Panc1 (cell line): Measurements from ENCODE around the gene CFHR5. TPM values are rescaled to one million over a fixed set of nuclear protein-coding genes. Genes with fewer than 3 reads are reported as not detected.

Experiments used
- ATAC-seq: fragments of 200-7000 bp; cut with Tn5 transposase; 2 replicates; pipeline ENCODE4 v1.9.1; 2020; ENCODE audit warnings: mild to moderate bottlenecking, moderate library complexity
- BruUV-seq: library from RNA; stranded (reverse); fragments of 400-500 nt; replicated peaks from 2 replicates; lab custom pipeline; 2021; lab: Mats Ljungman, UMichigan
- CTCF ChIA-PET: fragments of 300-600 bp; sonication (Branson Sonifier 250); formaldehyde crosslinking; loops from one replicate; lab custom pipeline; 2022; ENCODE audit warnings: antibody characterized with exemption; lab: Charles Lee
- POLR2A ChIA-PET: fragments of 300-600 bp; sonication (Branson Sonifier 250); formaldehyde crosslinking; loops from one replicate; lab custom pipeline; 2022; ENCODE audit warnings: antibody characterized with exemption; lab: Charles Lee
- DNase-seq: peaks from one replicate; pipeline ENCODE4 v3.0.0-alpha.2; 2010; ENCODE audit warnings: low read depth, low spot score
- H3K27ac ChIP-seq: 2 replicates; pipeline ENCODE4 v1.5.1; 2011; ENCODE audit warnings: mild to moderate bottlenecking, low read length, inconsistent platforms
- H3K27me3 ChIP-seq: fragments of 200-500 bp; sonication (Bioruptor generic); 2 replicates; pipeline ENCODE4 v1.6.0; 2014; ENCODE audit warnings: low read length, inconsistent platforms; ENCODE audit not compliant: control insufficient read depth, insufficient read depth
- H3K36me3 ChIP-seq: fragments of 200-500 bp; sonication (Bioruptor generic); 2 replicates; pipeline ENCODE4 v1.5.1; 2014; ENCODE audit warnings: inconsistent platforms, mild to moderate bottlenecking, low read length, moderate library complexity; ENCODE audit not compliant: control insufficient read depth, insufficient read depth
- H3K4me1 ChIP-seq: 2 replicates; pipeline ENCODE4 v1.5.1; 2011; ENCODE audit warnings: inconsistent platforms, mild to moderate bottlenecking, low read length, moderate library complexity; ENCODE audit not compliant: control insufficient read depth, insufficient read depth
- H3K4me3 ChIP-seq, 2 experiments: 2 replicates each; pipeline ENCODE4 v1.5.1; 2011 to 2012; ENCODE audit warnings: low read depth in 2 of 2, low read length in 2 of 2, mild to moderate bottlenecking in 2 of 2, inconsistent platforms in 1 of 2, moderate library complexity in 1 of 2
- H3K9me3 ChIP-seq: fragments of 200-500 bp; sonication (Bioruptor generic); 2 replicates; pipeline ENCODE4 v1.5.1; 2014; ENCODE audit warnings: low read depth, mild to moderate bottlenecking, inconsistent platforms, low read length, moderate library complexity; ENCODE audit not compliant: control insufficient read depth, insufficient read depth
- POLR2AphosphoS5 ChIP-seq: IDR thresholded peaks from 2 replicates; pipeline ENCODE4 v1.6.1; 2012; ENCODE audit warnings: mild to moderate bottlenecking, low read depth, low read length, moderate library complexity
- SIN3A ChIP-seq: IDR thresholded peaks from 2 replicates; pipeline ENCODE4 v1.6.1; 2012; ENCODE audit warnings: low read depth, mild to moderate bottlenecking, low read length, moderate library complexity, borderline replicate concordance; ENCODE audit not compliant: insufficient read depth
- TCF7L2 ChIP-seq: IDR thresholded peaks from 2 replicates; pipeline ENCODE4 v1.6.1; 2011; ENCODE audit warnings: mild to moderate bottlenecking, low read depth, low read length, inconsistent platforms
- in situ Hi-C: cut with HindIII; loops from 2 replicates; pipeline ENCODE4 v1.10.0; 2016; ENCODE audit warnings: low sequenced_read_pairs, low pct_unique_long_range_greater_than_20kb
- intact Hi-C: fragments of 100-400 bp; cut with micrococcal nuclease; formaldehyde crosslinking; loops from one replicate; pipeline ENCODE4 v1.10.0; 2022; ENCODE audit not compliant: unreplicated experiment
- total RNA-seq: library from RNA; stranded (reverse); gene quantifications from one replicate; pipeline ENCODE4 v1.2.1, GENCODE V29; 2021; ENCODE audit not compliant: unreplicated experiment
- TF ChIP-seq, protein P1 (sequence below), 2 experiments: IDR thresholded peaks; 2 replicates each; pipeline ENCODE4 v1.6.1; 2011 to 2012; ENCODE audit warnings: low read depth in 2 of 2, control low read depth in 1 of 2, low read length in 1 of 2, mild to moderate bottlenecking in 1 of 2, moderate library complexity in 1 of 2; ENCODE audit not compliant: insufficient read depth in 1 of 2
- TF ChIP-seq, protein P2 (sequence below): fragments of 450-650 bp; IDR thresholded peaks from 2 replicates; pipeline ENCODE4 v1.5.1; 2017; ENCODE audit warnings: mild to moderate bottlenecking

CFHR5 gene
- total RNA-seq, 1 experiment from 2014 or later: not detected

- no peak for DNase-seq
- Histone ChIP-seq H3K4me1 (no peaks in the 10 kb centered on the region), H3K9me3 (no peaks in the 10 kb centered on the region), H3K27me3 (no peaks in the 10 kb centered on the region), H3K4me3 (no peak overlapping the region), H3K27ac (no peak overlapping the region), H3K36me3 (no peaks in the 10 kb centered on the region)
- ATAC-seq: no peak
- in situ Hi-C loops: no loop called here
- TF ChIP-seq TCF7L2 (no peak), SIN3A (no peak), POLR2AphosphoS5 (no peak)
- TF ChIP-seq, protein P1, sequence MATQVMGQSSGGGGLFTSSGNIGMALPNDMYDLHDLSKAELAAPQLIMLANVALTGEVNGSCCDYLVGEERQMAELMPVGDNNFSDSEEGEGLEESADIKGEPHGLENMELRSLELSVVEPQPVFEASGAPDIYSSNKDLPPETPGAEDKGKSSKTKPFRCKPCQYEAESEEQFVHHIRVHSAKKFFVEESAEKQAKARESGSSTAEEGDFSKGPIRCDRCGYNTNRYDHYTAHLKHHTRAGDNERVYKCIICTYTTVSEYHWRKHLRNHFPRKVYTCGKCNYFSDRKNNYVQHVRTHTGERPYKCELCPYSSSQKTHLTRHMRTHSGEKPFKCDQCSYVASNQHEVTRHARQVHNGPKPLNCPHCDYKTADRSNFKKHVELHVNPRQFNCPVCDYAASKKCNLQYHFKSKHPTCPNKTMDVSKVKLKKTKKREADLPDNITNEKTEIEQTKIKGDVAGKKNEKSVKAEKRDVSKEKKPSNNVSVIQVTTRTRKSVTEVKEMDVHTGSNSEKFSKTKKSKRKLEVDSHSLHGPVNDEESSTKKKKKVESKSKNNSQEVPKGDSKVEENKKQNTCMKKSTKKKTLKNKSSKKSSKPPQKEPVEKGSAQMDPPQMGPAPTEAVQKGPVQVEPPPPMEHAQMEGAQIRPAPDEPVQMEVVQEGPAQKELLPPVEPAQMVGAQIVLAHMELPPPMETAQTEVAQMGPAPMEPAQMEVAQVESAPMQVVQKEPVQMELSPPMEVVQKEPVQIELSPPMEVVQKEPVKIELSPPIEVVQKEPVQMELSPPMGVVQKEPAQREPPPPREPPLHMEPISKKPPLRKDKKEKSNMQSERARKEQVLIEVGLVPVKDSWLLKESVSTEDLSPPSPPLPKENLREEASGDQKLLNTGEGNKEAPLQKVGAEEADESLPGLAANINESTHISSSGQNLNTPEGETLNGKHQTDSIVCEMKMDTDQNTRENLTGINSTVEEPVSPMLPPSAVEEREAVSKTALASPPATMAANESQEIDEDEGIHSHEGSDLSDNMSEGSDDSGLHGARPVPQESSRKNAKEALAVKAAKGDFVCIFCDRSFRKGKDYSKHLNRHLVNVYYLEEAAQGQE (IDR thresholded peaks at IDR 0.05; ENCODE audit: insufficient read depth in 1 of 2, low read depth in 2 of 2, low read length in 1 of 2): no peak
- TF ChIP-seq, protein P2, sequence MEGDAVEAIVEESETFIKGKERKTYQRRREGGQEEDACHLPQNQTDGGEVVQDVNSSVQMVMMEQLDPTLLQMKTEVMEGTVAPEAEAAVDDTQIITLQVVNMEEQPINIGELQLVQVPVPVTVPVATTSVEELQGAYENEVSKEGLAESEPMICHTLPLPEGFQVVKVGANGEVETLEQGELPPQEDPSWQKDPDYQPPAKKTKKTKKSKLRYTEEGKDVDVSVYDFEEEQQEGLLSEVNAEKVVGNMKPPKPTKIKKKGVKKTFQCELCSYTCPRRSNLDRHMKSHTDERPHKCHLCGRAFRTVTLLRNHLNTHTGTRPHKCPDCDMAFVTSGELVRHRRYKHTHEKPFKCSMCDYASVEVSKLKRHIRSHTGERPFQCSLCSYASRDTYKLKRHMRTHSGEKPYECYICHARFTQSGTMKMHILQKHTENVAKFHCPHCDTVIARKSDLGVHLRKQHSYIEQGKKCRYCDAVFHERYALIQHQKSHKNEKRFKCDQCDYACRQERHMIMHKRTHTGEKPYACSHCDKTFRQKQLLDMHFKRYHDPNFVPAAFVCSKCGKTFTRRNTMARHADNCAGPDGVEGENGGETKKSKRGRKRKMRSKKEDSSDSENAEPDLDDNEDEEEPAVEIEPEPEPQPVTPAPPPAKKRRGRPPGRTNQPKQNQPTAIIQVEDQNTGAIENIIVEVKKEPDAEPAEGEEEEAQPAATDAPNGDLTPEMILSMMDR: no peak
- ChIA-PET POLR2A (no interaction called here), CTCF (no interaction called here)
- intact Hi-C loops: no loop called here
- BruUV-seq: no TSS peak
These were observed 44.4 kb downstream of the CFHR5 start for GRCh38 chr1:197021716-197022115.

- POLR2A ChIA-PET: no interaction called here
- Histone ChIP-seq H3K36me3 (no peaks in the 10 kb centered on the region), H3K27ac (no peak overlapping the region), H3K9me3 (no peaks in the 10 kb centered on the region), H3K4me3 (no peak overlapping the region), H3K27me3 (no peaks in the 10 kb centered on the region), H3K4me1 (no peaks in the 10 kb centered on the region)
- no peak for ATAC-seq
- CTCF ChIA-PET: no interaction called here
- in situ Hi-C loops: no loop called here
- no peak for DNase-seq
- intact Hi-C loops: no loop called here
- BruUV-seq: no TSS peak
- TF ChIP-seq SIN3A (no peak), POLR2AphosphoS5 (no peak), TCF7L2 (no peak)
- TF ChIP-seq, protein P2: no peak
- TF ChIP-seq, protein P1 (IDR thresholded peaks at IDR 0.05; ENCODE audit: insufficient read depth in 1 of 2, low read depth in 2 of 2, low read length in 1 of 2): no peak
These were observed 47.1 kb downstream of the CFHR5 start for GRCh38 chr1:197024460-197024859.
